ENCODE measurements around the gene PSMD10. TPM values are rescaled to one million over a fixed set of nuclear protein-coding genes. Genes with fewer than 3 reads are reported as not detected.

Gene PSMD10
- total RNA-seq, 1 donor from 2014 or later = 63.5 TPM

- peaks cover 8% of the 10 kb centered on the region for H3K36me3 Mint-ChIP-seq
- DNase-seq (ENCODE audit: low spot score in 2 of 2, unreplicated experiment in 2 of 2) = no peak
These were observed 543 bp upstream of the PSMD10 start for GRCh38 chrX:108091878-108092291.

GRCh38 chrX:108090491-108091263, 665 bp downstream of the PSMD10 start:
- no peak overlapping the region for H3K4me3 Mint-ChIP-seq
- no peak for DNase-seq (ENCODE audit: low spot score in 2 of 2, unreplicated experiment in 2 of 2)
- H3K27ac Mint-ChIP-seq = no peak overlapping the region
- H3K4me1 Mint-ChIP-seq = peaks cover 14% of the 10 kb centered on the region
- no peak for TF ChIP-seq CTCF (IDR thresholded peaks at IDR 0.05; ENCODE audit: unreplicated experiment)
- H3K27me3 Mint-ChIP-seq (ENCODE audit: low read depth) = no peaks in the 10 kb centered on the region
- H3K9me3 Mint-ChIP-seq = no peaks in the 10 kb centered on the region
- H3K36me3 Mint-ChIP-seq = peaks cover 8% of the 10 kb centered on the region

More at GRCh38 chrX:108091878-108092291, 543 bp upstream of the PSMD10 start:
- H3K9me3 Mint-ChIP-seq = no peaks in the 10 kb centered on the region
- no peak overlapping the region for H3K4me3 Mint-ChIP-seq
- no peak overlapping the region for H3K27ac Mint-ChIP-seq
- no peaks in the 10 kb centered on the region for H3K27me3 Mint-ChIP-seq (ENCODE audit: low read depth)
- peaks cover 14% of the 10 kb centered on the region for H3K4me1 Mint-ChIP-seq
- no peak for TF ChIP-seq CTCF (IDR thresholded peaks at IDR 0.05; ENCODE audit: unreplicated experiment)

DNA sequence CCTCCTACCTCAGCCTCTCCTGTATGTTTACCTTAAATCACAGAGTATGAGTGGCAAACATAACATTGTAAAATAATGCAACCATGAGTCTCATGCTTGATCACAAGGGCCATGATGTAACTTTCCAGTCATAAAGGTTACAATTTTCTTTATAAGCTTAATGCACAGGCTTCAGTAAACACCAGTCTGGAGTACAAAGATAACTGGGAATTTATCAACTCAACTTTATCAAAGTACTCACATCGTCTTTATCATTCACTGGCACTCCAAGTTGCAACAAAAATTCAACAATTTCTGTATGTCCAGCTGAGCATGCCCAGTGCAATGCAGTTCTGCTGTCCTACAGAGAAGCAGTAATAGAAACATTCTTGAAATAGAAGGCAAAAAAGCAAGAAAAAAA, 2.8 kb downstream of the PSMD10 start:
- TF ChIP-seq CTCF (IDR thresholded peaks at IDR 0.05; ENCODE audit: unreplicated experiment) = no peak
- no peak for DNase-seq (ENCODE audit: low spot score in 2 of 2, unreplicated experiment in 2 of 2)
- H3K9me3 Mint-ChIP-seq = no peaks in the 10 kb centered on the region
- peak overlapping the region; percentile 50 for H3K27ac Mint-ChIP-seq
- peaks cover 14% of the 10 kb centered on the region for H3K4me1 Mint-ChIP-seq
- no peak overlapping the region for H3K4me3 Mint-ChIP-seq
- H3K27me3 Mint-ChIP-seq (ENCODE audit: low read depth) = no peaks in the 10 kb centered on the region
- peaks cover 15% of the 10 kb centered on the region for H3K36me3 Mint-ChIP-seq

DNA sequence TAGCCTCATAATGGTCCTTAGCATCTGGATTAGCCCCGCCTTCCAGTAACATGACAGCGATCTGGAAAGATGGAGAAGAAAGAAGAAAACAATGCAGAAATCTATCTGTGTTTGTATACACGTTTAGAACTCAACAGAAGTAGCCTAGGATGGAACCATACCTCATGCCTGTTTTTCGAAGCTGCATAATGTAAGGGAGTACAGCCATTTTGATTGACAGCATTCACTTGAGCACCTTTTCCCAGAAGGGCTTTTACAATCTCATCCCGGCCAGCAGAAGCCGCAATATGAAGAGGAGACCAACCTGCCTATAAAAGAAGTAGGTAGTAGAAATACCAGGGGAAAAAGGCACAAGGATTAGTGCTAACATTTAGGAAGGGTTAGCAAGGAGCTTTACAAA, 3.5 kb downstream of the PSMD10 start:
- Mint-ChIP-seq H3K4me1 (peaks cover 14% of the 10 kb centered on the region), H3K27me3 (ENCODE audit: low read depth) (no peaks in the 10 kb centered on the region), H3K9me3 (no peaks in the 10 kb centered on the region), H3K36me3 (peaks cover 15% of the 10 kb centered on the region), H3K27ac (no peak overlapping the region), H3K4me3 (no peak overlapping the region)
- no peak for DNase-seq (ENCODE audit: low spot score in 2 of 2, unreplicated experiment in 2 of 2)
- no peak for TF ChIP-seq CTCF (IDR thresholded peaks at IDR 0.05; ENCODE audit: unreplicated experiment)

- no peaks in the 10 kb centered on the region for H3K27me3 Mint-ChIP-seq (ENCODE audit: low read depth)
- H3K4me3 Mint-ChIP-seq = no peak overlapping the region
- H3K36me3 Mint-ChIP-seq = peaks cover 8% of the 10 kb centered on the region
- H3K4me1 Mint-ChIP-seq = no peaks in the 10 kb centered on the region
- TF ChIP-seq CTCF (IDR thresholded peaks at IDR 0.05; ENCODE audit: unreplicated experiment) = no peak
- H3K27ac Mint-ChIP-seq = no peak overlapping the region
- DNase-seq (ENCODE audit: low spot score in 2 of 2, unreplicated experiment in 2 of 2) = no peak
- H3K9me3 Mint-ChIP-seq = no peaks in the 10 kb centered on the region
These were observed 10.2 kb downstream of the PSMD10 start for GRCh38 chrX:108081110-108081509.
